Measurements from ENCODE around the gene LRWD1. TPM values are rescaled to one million over a fixed set of nuclear protein-coding genes. Genes with fewer than 3 reads are reported as not detected.

The LRWD1 gene
- total RNA-seq, 1 experiment from 2014 or later, result 55.8 TPM

GRCh38 chr7:102425639-102426267 is 39.0 kb upstream of the LRWD1 start:
- BruUV-seq (replicated peaks), result TSS peak; percentile 72
- ChIA-PET POLR2A (no interaction called here), CTCF (no interaction called here)
- TF ChIP-seq TCF7L2 (IDR thresholded peaks at IDR 0.05; ENCODE audit: low read depth, low read length), result no peak
- TF ChIP-seq REST (IDR thresholded peaks at IDR 0.05; ENCODE audit: insufficient read depth in 1 of 2, low read depth in 2 of 2, low read length in 1 of 2), result no peak
- no peak for TF ChIP-seq SIN3A (IDR thresholded peaks at IDR 0.05; ENCODE audit: borderline replicate concordance, insufficient read depth, low read depth, low read length)
- no peak for TF ChIP-seq POLR2AphosphoS5 (IDR thresholded peaks at IDR 0.05; ENCODE audit: low read depth, low read length)
- no peak for TF ChIP-seq CTCF (IDR thresholded peaks at IDR 0.05)
- peak; percentile 52 for ATAC-seq
- Histone ChIP-seq H3K4me3 (ENCODE audit: low read depth in 2 of 2, low read length in 2 of 2) (no peak overlapping the region), H3K27ac (ENCODE audit: low read length) (no peak overlapping the region), H3K36me3 (ENCODE audit: control insufficient read depth, insufficient read depth, low read length) (no peaks in the 10 kb centered on the region; the same call in 1 of the 2 replicates), H3K4me1 (ENCODE audit: control insufficient read depth, insufficient read depth, low read length) (peaks cover 3% of the 10 kb centered on the region), H3K9me3 (ENCODE audit: control insufficient read depth, insufficient read depth, low read depth, low read length) (no peaks in the 10 kb centered on the region), H3K27me3 (ENCODE audit: control insufficient read depth, insufficient read depth, low read length) (no peaks in the 10 kb centered on the region)
- DNase-seq (ENCODE audit: low read depth, low spot score), result no peak
- intact Hi-C loops (cut with micrococcal nuclease; ENCODE audit: unreplicated experiment), result no loop called here
- in situ Hi-C loops (cut with HindIII; ENCODE audit: low pct_unique_long_range_greater_than_20kb, low sequenced_read_pairs), result no loop called here

- BruUV-seq (replicated peaks), result no TSS peak
- Histone ChIP-seq H3K4me1 (ENCODE audit: control insufficient read depth, insufficient read depth, low read length) (peaks cover 10% of the 10 kb centered on the region), H3K36me3 (ENCODE audit: control insufficient read depth, insufficient read depth, low read length) (no peaks in the 10 kb centered on the region; the same call in 1 of the 2 replicates), H3K9me3 (ENCODE audit: control insufficient read depth, insufficient read depth, low read depth, low read length) (no peaks in the 10 kb centered on the region), H3K27me3 (ENCODE audit: control insufficient read depth, insufficient read depth, low read length) (no peaks in the 10 kb centered on the region), H3K4me3 (ENCODE audit: low read depth in 2 of 2, low read length in 2 of 2) (no peak overlapping the region), H3K27ac (ENCODE audit: low read length) (no peak overlapping the region)
- POLR2A ChIA-PET, result no interaction called here
- ATAC-seq (no peak), DNase-seq (ENCODE audit: low read depth, low spot score) (no peak)
- no peak for TF ChIP-seq CTCF (IDR thresholded peaks at IDR 0.05)
- no peak for TF ChIP-seq REST (IDR thresholded peaks at IDR 0.05; ENCODE audit: insufficient read depth in 1 of 2, low read depth in 2 of 2, low read length in 1 of 2)
- TF ChIP-seq SIN3A (IDR thresholded peaks at IDR 0.05; ENCODE audit: borderline replicate concordance, insufficient read depth, low read depth, low read length), result no peak
- no peak for TF ChIP-seq TCF7L2 (IDR thresholded peaks at IDR 0.05; ENCODE audit: low read depth, low read length)
- no peak for TF ChIP-seq POLR2AphosphoS5 (IDR thresholded peaks at IDR 0.05; ENCODE audit: low read depth, low read length)
- CTCF ChIA-PET, result no interaction called here
- in situ Hi-C loops (cut with HindIII; ENCODE audit: low pct_unique_long_range_greater_than_20kb, low sequenced_read_pairs), result no loop called here
- intact Hi-C loops (cut with micrococcal nuclease; ENCODE audit: unreplicated experiment), result no loop called here
Observed at GRCh38 chr7:102426268-102427018, 38.3 kb upstream of the LRWD1 start.
